ENCODE measurements around the gene SPEF1. TPM values are rescaled to one million over a fixed set of nuclear protein-coding genes. Genes with fewer than 3 reads are reported as not detected.

SPEF1 gene
- total and polyA plus RNA-seq, 8 donors, result 0.20 to 1.7 (median 0.53) TPM

GRCh38 chr20:3783068-3783489 lies 1.8 kb upstream of the SPEF1 start:
- TF ChIP-seq, protein P1, sequence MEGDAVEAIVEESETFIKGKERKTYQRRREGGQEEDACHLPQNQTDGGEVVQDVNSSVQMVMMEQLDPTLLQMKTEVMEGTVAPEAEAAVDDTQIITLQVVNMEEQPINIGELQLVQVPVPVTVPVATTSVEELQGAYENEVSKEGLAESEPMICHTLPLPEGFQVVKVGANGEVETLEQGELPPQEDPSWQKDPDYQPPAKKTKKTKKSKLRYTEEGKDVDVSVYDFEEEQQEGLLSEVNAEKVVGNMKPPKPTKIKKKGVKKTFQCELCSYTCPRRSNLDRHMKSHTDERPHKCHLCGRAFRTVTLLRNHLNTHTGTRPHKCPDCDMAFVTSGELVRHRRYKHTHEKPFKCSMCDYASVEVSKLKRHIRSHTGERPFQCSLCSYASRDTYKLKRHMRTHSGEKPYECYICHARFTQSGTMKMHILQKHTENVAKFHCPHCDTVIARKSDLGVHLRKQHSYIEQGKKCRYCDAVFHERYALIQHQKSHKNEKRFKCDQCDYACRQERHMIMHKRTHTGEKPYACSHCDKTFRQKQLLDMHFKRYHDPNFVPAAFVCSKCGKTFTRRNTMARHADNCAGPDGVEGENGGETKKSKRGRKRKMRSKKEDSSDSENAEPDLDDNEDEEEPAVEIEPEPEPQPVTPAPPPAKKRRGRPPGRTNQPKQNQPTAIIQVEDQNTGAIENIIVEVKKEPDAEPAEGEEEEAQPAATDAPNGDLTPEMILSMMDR (IDR thresholded peaks at IDR 0.05), result no peak
- Histone ChIP-seq H3K27ac (peak overlapping the region in 1 of 4 donors; percentile 4), H3K36me3 (no peaks in the 10 kb centered on the region), H3K4me1 (peaks cover 10 to 39% (median 31%) of the 10 kb centered on the region in 3 donors), H3K27me3 (no peaks in the 10 kb centered on the region), H3K4me3 (no peak overlapping the region), H3K9me3 (no peaks in the 10 kb centered on the region)
- WGBS, 2 donors, result 23 to 29% methylated on average over 2 of the region's 2 CpGs
- FAIRE-seq (no peak), DNase-seq (peak in 2 of 6 donors; percentile 22 to 54), ATAC-seq (no peak)
- intact Hi-C loops (cut with DNase I), result no loop called here

GRCh38 chr20:3782597-3782996 lies 1.3 kb upstream of the SPEF1 start:
- DNase-seq (peak in 2 of 6 donors; percentile 17 to 23), ATAC-seq (no peak), FAIRE-seq (no peak)
- Histone ChIP-seq H3K36me3 (no peaks in the 10 kb centered on the region), H3K27ac (no peak overlapping the region), H3K4me3 (no peak overlapping the region), H3K4me1 (peaks cover 10 to 38% (median 36%) of the 10 kb centered on the region in 3 donors), H3K27me3 (no peaks in the 10 kb centered on the region), H3K9me3 (no peaks in the 10 kb centered on the region)
- WGBS, 2 donors, result 81 to 84% methylated on average over 6 of the region's 6 CpGs
- TF ChIP-seq, protein P1 (IDR thresholded peaks at IDR 0.05), result no peak
- intact Hi-C loops (cut with DNase I), result no loop called here

DNA sequence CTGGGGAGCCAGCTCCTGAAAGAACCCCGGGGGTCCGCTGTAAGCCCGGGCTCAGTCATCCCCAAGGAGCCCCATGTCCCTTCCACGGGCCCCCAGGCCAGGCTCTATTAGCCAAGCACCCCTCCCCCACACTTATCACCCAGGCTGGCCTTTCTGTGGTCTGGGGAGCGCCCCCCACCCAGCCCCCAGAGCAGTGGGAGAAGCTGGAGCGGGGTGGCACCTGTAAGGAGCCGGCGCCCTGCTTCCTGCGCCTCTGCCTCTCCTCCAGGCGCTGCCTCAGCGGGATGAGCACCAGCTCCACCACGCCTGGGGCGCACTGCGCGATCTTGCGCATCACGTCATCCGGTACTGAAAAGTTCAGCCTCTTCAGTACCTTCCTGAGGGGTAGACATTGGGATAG lies 2.3 kb downstream of the SPEF1 start:
- DNase-seq, result peak in 1 of 6 donors; percentile 73
- intact Hi-C loops (cut with DNase I), result no loop called here
- Histone ChIP-seq H3K4me1 (peaks cover under 1 to 25% (median 13%) of the 10 kb centered on the region in 3 donors), H3K27me3 (no peaks in the 10 kb centered on the region), H3K36me3 (no peaks in the 10 kb centered on the region), H3K27ac (no peak overlapping the region), H3K9me3 (no peaks in the 10 kb centered on the region), H3K4me3 (no peak overlapping the region)
- no peak for FAIRE-seq
- no peak for ATAC-seq
- TF ChIP-seq, protein P1 (IDR thresholded peaks at IDR 0.05), result no peak
- WGBS, 2 donors, result 71 to 81% methylated on average over 18 of the region's 18 CpGs

DNA sequence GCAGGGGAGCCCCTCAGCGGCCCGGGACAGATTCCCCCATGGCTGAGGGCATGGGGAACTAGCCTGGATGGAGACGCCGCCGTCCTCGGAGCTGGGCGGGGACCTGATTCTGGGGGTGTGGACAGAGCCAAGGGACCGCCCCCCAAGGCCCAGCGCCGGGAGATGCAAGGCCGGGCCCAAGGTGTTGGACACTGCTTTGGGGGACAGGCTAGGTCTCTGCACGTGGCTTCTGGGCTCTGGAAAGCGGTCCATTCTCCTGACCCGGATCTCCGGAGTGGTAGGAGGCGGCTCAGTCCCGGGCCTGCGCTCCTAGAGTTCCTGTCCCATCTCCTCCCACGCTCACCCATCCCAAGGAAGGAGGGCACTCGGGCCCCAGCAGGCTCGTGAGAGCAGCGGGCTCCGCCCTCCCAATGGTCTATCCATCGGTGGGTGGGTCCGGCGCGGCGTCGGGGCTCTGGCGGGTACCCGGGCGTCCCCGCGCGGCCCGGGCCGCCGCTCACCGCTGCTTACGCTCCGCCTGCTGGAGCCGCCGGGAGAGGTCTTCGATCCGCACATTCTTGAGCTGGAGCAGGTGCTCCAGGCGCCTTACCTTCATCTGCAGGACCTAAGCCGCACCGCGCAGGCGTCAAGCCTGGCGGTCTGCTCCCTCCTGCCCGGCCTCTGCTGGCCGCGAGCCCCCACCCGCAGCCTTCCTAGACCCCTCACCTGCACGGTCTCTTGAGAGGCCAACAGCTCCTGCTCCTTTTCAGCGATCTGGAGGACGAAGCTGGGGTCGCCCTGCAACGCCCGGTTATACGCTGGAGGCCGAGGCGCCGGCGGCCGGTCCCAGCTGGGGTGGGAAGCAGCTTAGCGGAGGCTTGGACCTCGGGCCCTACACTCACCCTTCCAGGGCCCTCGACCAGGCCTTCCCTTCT lies 3.3 kb downstream of the SPEF1 start:
- no peak overlapping the region for H3K27ac ChIP-seq
- H3K4me3 ChIP-seq, result peak overlapping the region; percentile 17 to 58 (median 46)
- 4 to 5% methylated on average over 57 to 70 of the region's 70 CpGs for WGBS, 2 donors
- no peaks in the 10 kb centered on the region for H3K9me3 ChIP-seq
- TF ChIP-seq, protein P1 (IDR thresholded peaks at IDR 0.05), result no peak
- FAIRE-seq, result no peak
- H3K4me1 ChIP-seq, result peaks cover 0 to 22% (median 4%) of the 10 kb centered on the region in 3 donors
- intact Hi-C loops (cut with DNase I), result no loop called here
- peak; percentile 56 to 76 (median 63) for ATAC-seq
- no peaks in the 10 kb centered on the region for H3K27me3 ChIP-seq
- no peaks in the 10 kb centered on the region for H3K36me3 ChIP-seq
- peak; percentile 48 to 86 (median 70) for DNase-seq

- 24 to 42% methylated on average over 16 of the region's 16 CpGs for WGBS, 2 donors
- no peaks in the 10 kb centered on the region for H3K27me3 ChIP-seq
- FAIRE-seq (no peak), DNase-seq (no peak), ATAC-seq (peak in 1 of 4 donors; percentile 2)
- H3K4me3 ChIP-seq, result peak overlapping the region; percentile 17 to 58 (median 46)
- intact Hi-C loops (cut with DNase I), result no loop called here
- TF ChIP-seq, protein P1 (IDR thresholded peaks at IDR 0.05), result no peak
- H3K36me3 ChIP-seq, result no peaks in the 10 kb centered on the region
- no peak overlapping the region for H3K27ac ChIP-seq
- H3K9me3 ChIP-seq, result no peaks in the 10 kb centered on the region
- H3K4me1 ChIP-seq, result peaks cover 0 to 22% (median 4%) of the 10 kb centered on the region in 3 donors
These were observed 3.9 kb downstream of the SPEF1 start for GRCh38 chr20:3777381-3777715.
